ENCODE data around the gene WDR20.

WDR20 gene

GRCh38 chr14:102154121-102154520, 14.4 kb downstream of the WDR20 start:
- Histone ChIP-seq H4K20me1 (ENCODE audit: insufficient read depth, low read length) (no peaks in the 10 kb centered on the region), H3K36me3 (replicated peaks; ENCODE audit: insufficient read depth, low read length) (no peaks in the 10 kb centered on the region), H3K4me2 (ENCODE audit: low read depth, low read length) (no peak overlapping the region), H2AFZ (ENCODE audit: low read length) (no peak overlapping the region), H3K4me3 (ENCODE audit: low read length) (no peak overlapping the region), H3K9me2 (replicated peaks; ENCODE audit: insufficient read depth, low read length) (no peaks in the 10 kb centered on the region), H3K4me1 (ENCODE audit: low read length) (no peaks in the 10 kb centered on the region), H3K27me3 (replicated peaks; ENCODE audit: insufficient read depth, low read length) (no peaks in the 10 kb centered on the region), H3K79me2 (ENCODE audit: low read length) (peaks cover 61% of the 10 kb centered on the region), H3F3A (ENCODE audit: insufficient read depth, low read length) (no peaks in the 10 kb centered on the region), H3K27ac (ENCODE audit: low read length) (no peak overlapping the region), H3K9me3 (replicated peaks; ENCODE audit: insufficient read depth, low read length) (no peaks in the 10 kb centered on the region), H3K9ac (ENCODE audit: low read length) (no peak overlapping the region)
- TF ChIP-seq CTCF (IDR thresholded peaks at IDR 0.05; ENCODE audit: low read length) (no peak), EZH2phosphoT487 (IDR thresholded peaks at IDR 0.05; ENCODE audit: low read length) (no peak), EZH2 (optimal IDR thresholded peaks at IDR 0.05; ENCODE audit: low read depth, low read length) (no peak)
- no peak for DNase-seq

GRCh38 chr14:102154821-102155549, 15.3 kb downstream of the WDR20 start:
- no peaks in the 10 kb centered on the region for H3K9me2 ChIP-seq (replicated peaks; ENCODE audit: insufficient read depth, low read length)

GRCh38 chr14:102157346-102157745, 17.6 kb downstream of the WDR20 start:
- no peaks in the 10 kb centered on the region for H4K20me1 ChIP-seq (ENCODE audit: insufficient read depth, low read length)
- H3K9me3 ChIP-seq (replicated peaks; ENCODE audit: insufficient read depth, low read length) = no peaks in the 10 kb centered on the region
- H3K4me2 ChIP-seq (ENCODE audit: low read depth, low read length) = no peak overlapping the region
- no peak for DNase-seq
- no peaks in the 10 kb centered on the region for H3K4me1 ChIP-seq (ENCODE audit: low read length)
- no peaks in the 10 kb centered on the region for H3F3A ChIP-seq (ENCODE audit: insufficient read depth, low read length)
- H3K36me3 ChIP-seq (replicated peaks; ENCODE audit: insufficient read depth, low read length) = no peaks in the 10 kb centered on the region
- H2AFZ ChIP-seq (ENCODE audit: low read length) = no peak overlapping the region
- H3K9me2 ChIP-seq (replicated peaks; ENCODE audit: insufficient read depth, low read length) = no peaks in the 10 kb centered on the region
- H3K27ac ChIP-seq (ENCODE audit: low read length) = no peak overlapping the region
- no peak for TF ChIP-seq CTCF (IDR thresholded peaks at IDR 0.05; ENCODE audit: low read length)
- TF ChIP-seq EZH2phosphoT487 (IDR thresholded peaks at IDR 0.05; ENCODE audit: low read length) = no peak
- TF ChIP-seq EZH2 (optimal IDR thresholded peaks at IDR 0.05; ENCODE audit: low read depth, low read length) = no peak
- H3K27me3 ChIP-seq (replicated peaks; ENCODE audit: insufficient read depth, low read length) = no peaks in the 10 kb centered on the region
- H3K79me2 ChIP-seq (ENCODE audit: low read length) = peaks cover 57% of the 10 kb centered on the region
- H3K4me3 ChIP-seq (ENCODE audit: low read length) = no peak overlapping the region
- no peak overlapping the region for H3K9ac ChIP-seq (ENCODE audit: low read length)

More at GRCh38 chr14:102154821-102155549, 15.3 kb downstream of the WDR20 start:
- Histone ChIP-seq H3K79me2 (ENCODE audit: low read length) (peaks cover 63% of the 10 kb centered on the region), H3K9ac (ENCODE audit: low read length) (no peak overlapping the region), H3K9me3 (replicated peaks; ENCODE audit: insufficient read depth, low read length) (no peaks in the 10 kb centered on the region), H3K36me3 (replicated peaks; ENCODE audit: insufficient read depth, low read length) (no peaks in the 10 kb centered on the region), H4K20me1 (ENCODE audit: insufficient read depth, low read length) (no peaks in the 10 kb centered on the region), H2AFZ (ENCODE audit: low read length) (no peak overlapping the region), H3K4me2 (ENCODE audit: low read depth, low read length) (no peak overlapping the region), H3F3A (ENCODE audit: insufficient read depth, low read length) (no peaks in the 10 kb centered on the region), H3K27me3 (replicated peaks; ENCODE audit: insufficient read depth, low read length) (no peaks in the 10 kb centered on the region), H3K27ac (ENCODE audit: low read length) (no peak overlapping the region), H3K4me3 (ENCODE audit: low read length) (no peak overlapping the region), H3K4me1 (ENCODE audit: low read length) (no peaks in the 10 kb centered on the region)
- TF ChIP-seq CTCF (IDR thresholded peaks at IDR 0.05; ENCODE audit: low read length) = no peak
- no peak for TF ChIP-seq EZH2phosphoT487 (IDR thresholded peaks at IDR 0.05; ENCODE audit: low read length)
- TF ChIP-seq EZH2 (optimal IDR thresholded peaks at IDR 0.05; ENCODE audit: low read depth, low read length) = no peak
- no peak for DNase-seq

All from MM.1S (cell line).